Omental fat pad (tissue), 4 donors: ENCODE results near the gene DBF4. TPM values are rescaled to one million over a fixed set of nuclear protein-coding genes. Genes with fewer than 3 reads are reported as not detected.
"Not testable (repeated sequence)": the region's sequence is repeated elsewhere in the genome, so short reads cannot be mapped to it uniquely, and the experiment has no call there.

Source experiments
- ATAC-seq: fragments of 150-250 bp; one replicate; pipeline ENCODE4 v1.9.1; 2016; ENCODE audit warnings: mild to moderate bottlenecking, moderate library complexity; ENCODE audit not compliant: low FRiP score
- DNase-seq: peaks from one replicate; pipeline ENCODE4 v3.0.0-alpha.2; 2019; ENCODE audit warnings: low spot score
- CTCF ChIP-seq, 3 donors: fragments of 450-650 bp; IDR thresholded peaks; one replicate each; pipeline ENCODE4 v1.5.1; 2016 to 2017; ENCODE audit warnings: antibody characterized with exemption in 3 of 3, mild to moderate bottlenecking in 3 of 3, moderate library complexity in 2 of 3
- total RNA-seq, 4 donors: library from RNA; depleted of rRNA; stranded (reverse); fragments of >200 nt; gene quantifications; one replicate each; pipeline ENCODE4 v1.1.0, GENCODE V29; 2016

The DBF4 gene
- total RNA-seq, 4 donors from 2014 or later = 7.7 to 21.4 (median 16.1) TPM

- ATAC-seq (no peak), DNase-seq (no peak)
- TF ChIP-seq CTCF (IDR thresholded peaks at IDR 0.05) = no peak
Observed at GRCh38 chr7:87920578-87920977, 44.3 kb downstream of the DBF4 start.

DNA sequence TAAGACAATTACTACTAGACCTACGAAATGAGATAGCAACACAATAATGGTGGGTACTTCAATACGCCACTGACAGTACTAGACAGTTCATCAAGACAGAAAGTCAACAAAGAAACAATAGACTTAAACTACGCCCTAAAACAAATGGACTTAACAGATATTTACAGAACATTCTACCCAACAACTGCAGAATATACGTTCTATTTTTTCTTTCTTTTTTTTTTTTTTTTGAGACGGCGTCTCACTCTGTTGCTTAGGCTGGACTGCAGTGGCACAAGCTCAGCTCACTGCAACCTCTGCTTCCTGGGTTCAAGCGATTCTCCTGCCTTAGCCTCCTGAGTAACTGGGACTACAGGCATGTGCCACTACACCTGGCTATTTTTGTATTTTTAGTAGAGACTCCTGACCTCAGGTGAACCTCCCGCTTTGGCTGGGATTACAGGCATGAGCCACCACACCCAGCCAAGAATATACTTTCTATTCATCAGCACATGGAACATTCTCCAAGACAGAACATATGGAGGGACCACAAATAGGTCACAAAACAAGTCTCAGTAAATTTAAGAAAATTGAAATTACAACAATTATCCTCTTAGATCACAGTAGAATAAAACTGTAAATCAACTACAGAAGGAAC lies 46.6 kb downstream of the DBF4 start:
- DNase-seq, ATAC-seq: not testable (repeated sequence)

DNA sequence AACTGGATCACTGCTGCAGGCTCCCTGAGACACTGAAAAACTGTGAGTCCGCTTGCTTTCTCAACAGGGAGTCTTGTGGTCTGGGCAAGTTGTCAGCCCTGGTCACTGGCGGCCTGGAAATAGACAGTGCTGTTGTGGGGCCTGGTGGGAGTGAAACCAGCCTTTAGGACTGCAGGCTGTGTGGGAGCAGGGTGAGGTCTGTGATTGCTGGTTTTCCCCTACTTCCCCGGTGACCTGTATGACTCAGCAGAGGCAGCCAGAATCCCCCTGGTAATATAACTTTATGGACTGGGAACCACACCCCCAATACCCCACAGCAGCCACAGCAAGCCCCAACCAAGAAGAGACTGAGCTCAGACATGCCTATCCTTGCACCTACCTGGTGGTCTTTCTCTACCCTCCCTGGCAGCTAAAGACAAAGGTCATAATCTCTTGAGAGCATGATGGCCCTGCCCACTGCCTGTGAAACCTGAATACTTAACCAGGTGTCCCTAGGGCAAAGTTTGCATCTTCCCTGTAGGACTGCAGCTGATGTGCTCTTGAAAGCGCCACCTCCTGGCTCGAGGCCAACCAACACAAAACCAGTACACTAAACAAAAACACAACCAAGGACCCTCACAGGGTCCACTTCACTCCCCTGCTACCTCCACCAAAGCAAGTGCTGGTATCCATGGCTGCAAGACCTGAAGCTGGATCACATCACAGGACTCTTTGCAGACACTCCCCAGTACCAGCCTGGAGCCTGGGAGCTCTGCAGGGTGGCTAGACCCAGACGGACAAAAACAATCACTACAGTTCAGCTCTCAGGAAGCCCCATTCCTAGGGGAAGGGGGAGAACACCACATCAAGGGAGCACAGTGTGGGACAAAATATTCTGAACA lies 50.5 kb downstream of the DBF4 start:
- TF ChIP-seq CTCF (IDR thresholded peaks at IDR 0.05) = no peak
- no peak for DNase-seq
- ATAC-seq = no peak

DNA sequence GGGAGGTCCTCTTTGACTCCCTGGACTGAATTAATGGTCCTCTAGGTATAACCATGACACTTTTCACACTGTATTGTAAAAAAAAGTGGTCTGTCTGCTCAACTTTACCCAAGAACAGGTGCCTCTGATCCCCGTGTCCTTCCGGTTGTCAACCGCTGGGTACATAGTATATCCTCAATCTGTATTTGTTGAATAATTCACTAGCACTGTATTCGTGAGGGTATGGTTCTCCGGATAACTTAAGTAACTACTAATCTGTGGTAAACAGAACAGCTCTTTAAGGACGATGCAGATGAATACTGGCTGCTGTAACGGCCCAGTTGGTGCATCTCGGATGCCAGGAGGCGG lies 57.3 kb downstream of the DBF4 start:
- DNase-seq (no peak), ATAC-seq (no peak)
- TF ChIP-seq CTCF (IDR thresholded peaks at IDR 0.05) = no peak

- DNase-seq (peak; percentile 32), ATAC-seq (peak; percentile 90)
- TF ChIP-seq CTCF (IDR thresholded peaks at IDR 0.05) = no peak
Observed at GRCh38 chr7:87933953-87934698, 57.8 kb downstream of the DBF4 start, which contains the start of gene ADAM22. Gene ADAM22, plus strand, starts transcription at chr7:87934251. Its CDS starts 215 bp downstream, at chr7:87934466.

GRCh38 chr7:87934699-87935383 lies 58.5 kb downstream of the DBF4 start:
- ATAC-seq = no peak
- no peak for TF ChIP-seq CTCF (IDR thresholded peaks at IDR 0.05)

DNA sequence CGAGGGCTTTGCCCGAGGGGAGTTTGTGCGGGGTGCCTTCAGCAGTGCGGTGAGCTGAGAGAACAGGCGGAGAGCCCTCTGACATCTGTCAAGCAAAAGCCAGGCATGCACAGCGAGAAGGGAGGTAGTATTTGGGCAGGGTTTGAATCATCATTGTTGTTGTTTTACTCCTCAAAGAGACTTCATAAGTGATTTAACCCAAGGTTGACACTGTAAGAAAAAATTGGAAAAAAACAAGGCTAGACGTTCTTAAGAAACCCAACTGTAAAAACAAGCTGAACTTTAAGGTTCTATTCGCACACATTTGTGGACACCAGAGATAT lies 59.1 kb downstream of the DBF4 start:
- TF ChIP-seq CTCF (IDR thresholded peaks at IDR 0.05) = no peak
- DNase-seq (no peak), ATAC-seq (no peak)

More at GRCh38 chr7:87934699-87935383, 58.5 kb downstream of the DBF4 start:
- no peak for DNase-seq
